Neural cell (in vitro differentiated cells): ENCODE results near the gene ATP6V1E1. TPM values are rescaled to one million over a fixed set of nuclear protein-coding genes. Genes with fewer than 3 reads are reported as not detected.

Experiments
- H2AFZ ChIP-seq: fragments of 200-600, 300-800 bp; sonication (generic), shearing (Covaris generic); 2 replicates; pipeline ENCODE4 v1.6.0; 2014; ENCODE audit warnings: low read depth, mild to moderate bottlenecking, antibody characterized with exemption, low read length, moderate library complexity
- H3F3A ChIP-seq: fragments of 200-600 bp; shearing (Covaris generic); 2 replicates; pipeline ENCODE4 v1.6.1; 2016; ENCODE audit warnings: mild to moderate bottlenecking, moderate library complexity, mixed read lengths, antibody characterized with exemption, low read length; ENCODE audit not compliant: insufficient read depth, poor library complexity, severe bottlenecking
- H3K27ac ChIP-seq: fragments of 200-600, 300-800 bp; sonication (generic), shearing (Covaris generic); 2 replicates; pipeline ENCODE4 v1.5.1; 2014; ENCODE audit warnings: mild to moderate bottlenecking, low read length, moderate library complexity
- H3K27me3 ChIP-seq: fragments of 300-800, 200-600 bp; sonication (generic), shearing (Covaris generic); 2 replicates; pipeline ENCODE4 v1.6.0; 2014; ENCODE audit warnings: mild to moderate bottlenecking, low read depth, low read length, moderate library complexity; ENCODE audit not compliant: insufficient read depth
- H3K36me3 ChIP-seq: fragments of 300-800, 200-600 bp; sonication (generic), shearing (Covaris generic); 2 replicates; pipeline ENCODE4 v1.5.1; 2014; ENCODE audit warnings: mild to moderate bottlenecking, antibody characterized with exemption, low read length, moderate library complexity; ENCODE audit not compliant: insufficient read depth
- H3K4me2 ChIP-seq: fragments of 300-800, 200-600 bp; sonication (generic), shearing (Covaris generic); 2 replicates; pipeline ENCODE4 v1.6.0; 2014; ENCODE audit warnings: mild to moderate bottlenecking, low read length
- H3K4me3 ChIP-seq: fragments of 300-800, 200-600 bp; sonication (generic), shearing (Covaris generic); 2 replicates; pipeline ENCODE4 v1.5.1; 2014; ENCODE audit warnings: mild to moderate bottlenecking, low read length, moderate library complexity
- H3K79me2 ChIP-seq: fragments of 200-600 bp; shearing (Covaris generic); replicated peaks from 2 replicates; pipeline ENCODE4 v1.6.0; 2014; ENCODE audit warnings: mild to moderate bottlenecking, low read length, moderate library complexity; ENCODE audit not compliant: insufficient read depth
- H3K9ac ChIP-seq: fragments of 300-800, 200-600 bp; sonication (generic), shearing (Covaris generic); 2 replicates; pipeline ENCODE4 v1.6.1; 2016; ENCODE audit warnings: mild to moderate bottlenecking, low read length, mixed read lengths
- H3K9me2 ChIP-seq: fragments of 200-600 bp; shearing (Covaris generic); 2 replicates; pipeline ENCODE4 v1.6.1; 2016; ENCODE audit warnings: mild to moderate bottlenecking, low read length, mixed read lengths; ENCODE audit not compliant: insufficient read depth
- H3K9me3 ChIP-seq: fragments of 200-600, 300-800 bp; sonication (generic), shearing (Covaris generic); 2 replicates; pipeline ENCODE4 v1.6.1; 2016; ENCODE audit warnings: mild to moderate bottlenecking, mixed run types, low read length, moderate library complexity, mixed read lengths
- H4K20me1 ChIP-seq: fragments of 200-600 bp; shearing (Covaris generic); 2 replicates; pipeline ENCODE4 v1.6.1; 2016; ENCODE audit warnings: mild to moderate bottlenecking, mixed run types; ENCODE audit not compliant: insufficient read depth
- CTCF ChIP-seq: fragments of 450-650 bp; IDR thresholded peaks from 2 replicates; pipeline ENCODE4 v1.5.1; 2014; ENCODE audit warnings: antibody characterized with exemption, mild to moderate bottlenecking, moderate library complexity; ENCODE audit not compliant: poor library complexity, severe bottlenecking
- EP300 ChIP-seq: fragments of 450-650 bp; conservative IDR thresholded peaks from 2 replicates; pipeline ENCODE4 v1.6.1; 2014; ENCODE audit warnings: antibody characterized with exemption, mild to moderate bottlenecking, moderate library complexity; ENCODE audit not compliant: poor library complexity, severe bottlenecking
- EZH2 ChIP-seq: fragments of 200-600, 300-800 bp; shearing (Covaris generic), sonication (generic); IDR thresholded peaks from 2 replicates; pipeline ENCODE4 v1.6.1; 2014; ENCODE audit warnings: antibody characterized with exemption, low read length, borderline replicate concordance, mild to moderate bottlenecking; ENCODE audit not compliant: insufficient read depth, poor library complexity, severe bottlenecking
- MXI1 ChIP-seq: fragments of 450-650 bp; conservative IDR thresholded peaks from 2 replicates; pipeline ENCODE4 v1.6.1; 2014; ENCODE audit warnings: antibody characterized with exemption, mild to moderate bottlenecking; ENCODE audit not compliant: poor library complexity, severe bottlenecking
- POLR2AphosphoS5 ChIP-seq: IDR thresholded peaks from 2 replicates; pipeline ENCODE4 v1.6.1; 2012
- RAD21 ChIP-seq: fragments of 450-650 bp; conservative IDR thresholded peaks from 2 replicates; pipeline ENCODE4 v1.6.1; 2014; ENCODE audit warnings: antibody characterized with exemption, mild to moderate bottlenecking, moderate library complexity
- REST ChIP-seq: IDR thresholded peaks from 2 replicates; pipeline ENCODE4 v1.6.1; 2012; ENCODE audit warnings: borderline replicate concordance
- SMC3 ChIP-seq: fragments of 450-650 bp; conservative IDR thresholded peaks from 2 replicates; pipeline ENCODE4 v1.6.1; 2014; ENCODE audit warnings: antibody characterized with exemption, mild to moderate bottlenecking, moderate library complexity; ENCODE audit not compliant: poor library complexity
- TAF1 ChIP-seq: IDR thresholded peaks from 2 replicates; pipeline ENCODE4 v1.6.1; 2012; ENCODE audit warnings: low read depth
- polyA plus RNA-seq: library from polyadenylated mRNA; depleted of rRNA; stranded (reverse); fragments of >200 nt; gene quantifications from 2 replicates; pipeline ENCODE4 v1.2.3, GENCODE V29; 2014

ATP6V1E1 gene
- polyA plus RNA-seq, 1 donor from 2014 or later = 224 TPM

- H3K9me2 ChIP-seq = no peaks in the 10 kb centered on the region
- H3K27me3 ChIP-seq = no peaks in the 10 kb centered on the region
- no peak overlapping the region for H3K9ac ChIP-seq
- H3K36me3 ChIP-seq = no peaks in the 10 kb centered on the region
- no peaks in the 10 kb centered on the region for H4K20me1 ChIP-seq
- H3K4me3 ChIP-seq = no peak overlapping the region
- H3K9me3 ChIP-seq = no peaks in the 10 kb centered on the region
- H3F3A ChIP-seq = no peaks in the 10 kb centered on the region
- no peaks in the 10 kb centered on the region for H3K79me2 ChIP-seq
- H3K4me2 ChIP-seq = no peak overlapping the region
- no peak overlapping the region for H2AFZ ChIP-seq
- TF ChIP-seq MXI1 (no peak), POLR2AphosphoS5 (no peak), SMC3 (no peak), EP300 (no peak), RAD21 (no peak), EZH2 (no peak), TAF1 (no peak), CTCF (no peak), REST (no peak)
- H3K27ac ChIP-seq = no peak overlapping the region
Measured at GRCh38 chr22:17554814-17555213, 73.7 kb downstream of the ATP6V1E1 start.

- no peaks in the 10 kb centered on the region for H3K79me2 ChIP-seq
- no peaks in the 10 kb centered on the region for H3K27me3 ChIP-seq
- H3K9ac ChIP-seq = no peak overlapping the region
- H3K9me2 ChIP-seq = no peaks in the 10 kb centered on the region
- H3K4me2 ChIP-seq = no peak overlapping the region
- no peak for TF ChIP-seq TAF1
- no peak for TF ChIP-seq POLR2AphosphoS5
- TF ChIP-seq MXI1 = no peak
- TF ChIP-seq SMC3 = no peak
- no peak for TF ChIP-seq EP300
- TF ChIP-seq REST = no peak
- TF ChIP-seq EZH2 = no peak
- no peak for TF ChIP-seq RAD21
- no peak for TF ChIP-seq CTCF
- no peak overlapping the region for H3K27ac ChIP-seq
- no peaks in the 10 kb centered on the region for H4K20me1 ChIP-seq
- no peak overlapping the region for H3K4me3 ChIP-seq
- no peaks in the 10 kb centered on the region for H3F3A ChIP-seq
- no peaks in the 10 kb centered on the region for H3K36me3 ChIP-seq
- H2AFZ ChIP-seq = no peak overlapping the region
- no peaks in the 10 kb centered on the region for H3K9me3 ChIP-seq
Measured at GRCh38 chr22:17552737-17553136, 75.8 kb downstream of the ATP6V1E1 start.
